Keratinocyte (primary cell): ENCODE data around the gene PDZRN4. TPM values are rescaled to one million over a fixed set of nuclear protein-coding genes. Genes with fewer than 3 reads are reported as not detected.

Source experiments
- DNase-seq: peaks from one replicate; pipeline ENCODE4 v3.0.0-alpha.2; 2011; ENCODE audit warnings: low read depth, missing footprints, low spot score
- FAIRE-seq: peaks from 2 replicates; lab custom pipeline; 2011; peaks lifted over from hg19 to GRCh38; lab: Jason Lieb, UNC
- H2AFZ ChIP-seq: 2 replicates; pipeline ENCODE4 v1.6.0; 2012; ENCODE audit warnings: low read length, control low read depth, inconsistent platforms; ENCODE audit not compliant: control insufficient read depth
- H3K27ac ChIP-seq: 2 replicates; pipeline ENCODE4 v1.5.1; 2011; ENCODE audit warnings: low read length; ENCODE audit not compliant: control insufficient read depth, insufficient read depth
- H3K27me3 ChIP-seq: 3 replicates; pipeline ENCODE4 v1.6.0; 2011; ENCODE audit warnings: low read length; ENCODE audit not compliant: control insufficient read depth, insufficient read depth; ENCODE audit errors: extremely low read depth
- H3K36me3 ChIP-seq, 2 experiments: 2 replicates in 1 of 2; 3 replicates in 1 of 2; pipeline ENCODE4 v1.5.1; 2011; ENCODE audit warnings: low read length in 2 of 2, mild to moderate bottlenecking in 1 of 2; ENCODE audit not compliant: control insufficient read depth in 2 of 2, insufficient read depth in 2 of 2; ENCODE audit errors: extremely low read depth in 1 of 2
- H3K4me1 ChIP-seq: 3 replicates; pipeline ENCODE4 v1.5.1; 2011; ENCODE audit warnings: low read length; ENCODE audit not compliant: control insufficient read depth, insufficient read depth; ENCODE audit errors: extremely low read depth
- H3K4me2 ChIP-seq: 3 replicates; pipeline ENCODE4 v1.6.0; 2011; ENCODE audit warnings: low read depth, low read length; ENCODE audit not compliant: control insufficient read depth, insufficient read depth; ENCODE audit errors: extremely low read depth
- H3K4me3 ChIP-seq, 3 experiments: fragments of 200-600 bp in 1 of 3; sonication (generic) in 1 of 3; 2 replicates in 2 of 3; 3 replicates in 1 of 3; pipeline ENCODE4 v1.5.1; 2011 to 2016; ENCODE audit warnings: low read length in 3 of 3, mild to moderate bottlenecking in 3 of 3, control low read depth in 2 of 3, inconsistent platforms in 1 of 3, low read depth in 1 of 3, mixed read lengths in 1 of 3, mixed run types in 1 of 3, moderate library complexity in 1 of 3; ENCODE audit not compliant: control insufficient read depth in 2 of 3, insufficient read depth in 2 of 3; ENCODE audit errors: extremely low read depth in 1 of 3
- H3K79me2 ChIP-seq: 2 replicates; pipeline ENCODE4 v1.6.0; 2012; ENCODE audit warnings: low read length; ENCODE audit not compliant: control insufficient read depth, insufficient read depth
- H3K9ac ChIP-seq: 3 replicates; pipeline ENCODE4 v1.6.0; 2011; ENCODE audit warnings: low read length; ENCODE audit not compliant: control insufficient read depth, insufficient read depth; ENCODE audit errors: extremely low read depth
- H3K9me1 ChIP-seq: 3 replicates; pipeline ENCODE4 v1.6.0; 2011; ENCODE audit warnings: low read length; ENCODE audit not compliant: control insufficient read depth, insufficient read depth; ENCODE audit errors: extremely low read depth
- H3K9me3 ChIP-seq: 2 replicates; pipeline ENCODE4 v1.5.1; 2012; ENCODE audit warnings: low read depth, low read length; ENCODE audit not compliant: control insufficient read depth
- H4K20me1 ChIP-seq: 3 replicates; pipeline ENCODE4 v1.6.0; 2011; ENCODE audit warnings: low read length; ENCODE audit not compliant: control insufficient read depth, insufficient read depth; ENCODE audit errors: extremely low read depth
- CTCF ChIP-seq, 3 experiments: IDR thresholded peaks in 1 of 3; conservative IDR thresholded peaks in 1 of 3; optimal IDR thresholded peaks in 1 of 3; 2 replicates in 2 of 3; 3 replicates in 1 of 3; pipeline versions ENCODE3 to v1.5.1; 2011; ENCODE audit warnings: low read length in 3 of 3, mild to moderate bottlenecking in 3 of 3, moderate library complexity in 2 of 3, control low read depth in 1 of 3, inconsistent platforms in 1 of 3; ENCODE audit not compliant: insufficient read depth in 2 of 3; ENCODE audit errors: extremely low read depth in 1 of 3
- EZH2 ChIP-seq: IDR thresholded peaks from one replicate; pipeline ENCODE4 v1.6.1; 2012; ENCODE audit warnings: inconsistent platforms, mild to moderate bottlenecking, low read length, moderate library complexity
- dilution Hi-C: fragments of 300-500 bp; cut with MboI; formaldehyde crosslinking; loops from one replicate; pipeline ENCODE4 v1.7.0; 2020; ENCODE audit warnings: low sequenced_read_pairs; ENCODE audit not compliant: extremely low pct_ligation_motif_present
- polyA plus RNA-seq, 5 experiments: library from polyadenylated mRNA; depleted of rRNA in 3 of 5; stranded (reverse) in 3 of 5; stranded (forward) in 1 of 5; unstranded in 1 of 5; fragments of >200 nt; gene quantifications; 1 replicate in 1 of 5; 2 replicates in 3 of 5; 3 replicates in 1 of 5; pipeline versions ENCODE4 v1.2.1 to v1.2.3, GENCODE V29; 2011 to 2012; ENCODE audit warnings: missing spikeins in 2 of 5, low read depth in 1 of 5, low replicate concordance in 1 of 5

PDZRN4 gene
- polyA plus RNA-seq, 1 donor (not counting 4 experiments of a cell fraction or from before 2014, with no cell fraction given), result not detected

- Histone ChIP-seq H3K9me1 (no peaks in the 10 kb centered on the region), H3K9me3 (no peaks in the 10 kb centered on the region), H2AFZ (no peak overlapping the region), H3K27ac (no peak overlapping the region), H3K79me2 (no peaks in the 10 kb centered on the region), H3K4me3 (no peak overlapping the region), H4K20me1 (no peaks in the 10 kb centered on the region), H3K36me3 (no peaks in the 10 kb centered on the region), H3K4me1 (no peaks in the 10 kb centered on the region), H3K4me2 (no peak overlapping the region), H3K27me3 (no peaks in the 10 kb centered on the region), H3K9ac (no peak overlapping the region)
- dilution Hi-C loops, result no loop called here
- no peak for FAIRE-seq
- no peak for DNase-seq
- TF ChIP-seq CTCF (optimal IDR thresholded peaks at IDR 0.05 in 1 of 3, IDR thresholded peaks at IDR 0.05 in 1 of 3, conservative IDR thresholded peaks at IDR 0.05 in 1 of 3; ENCODE audit: extremely low read depth in 1 of 3, insufficient read depth in 2 of 3, low read length in 3 of 3), result no peak
- TF ChIP-seq EZH2, result no peak
These were observed 214.7 kb downstream of the PDZRN4 start for GRCh38 chr12:41402801-41403200.

GRCh38 chr12:41407232-41407799 is 219.2 kb downstream of the PDZRN4 start:
- Histone ChIP-seq H3K9me3 (no peaks in the 10 kb centered on the region), H3K4me2 (no peak overlapping the region), H3K36me3 (no peaks in the 10 kb centered on the region), H3K4me3 (no peak overlapping the region), H4K20me1 (no peaks in the 10 kb centered on the region), H3K9ac (no peak overlapping the region), H3K27ac (no peak overlapping the region), H2AFZ (no peak overlapping the region), H3K27me3 (no peaks in the 10 kb centered on the region), H3K9me1 (no peaks in the 10 kb centered on the region), H3K79me2 (no peaks in the 10 kb centered on the region), H3K4me1 (no peaks in the 10 kb centered on the region)
- TF ChIP-seq EZH2 (no peak), CTCF (optimal IDR thresholded peaks at IDR 0.05 in 1 of 3, IDR thresholded peaks at IDR 0.05 in 1 of 3, conservative IDR thresholded peaks at IDR 0.05 in 1 of 3; ENCODE audit: extremely low read depth in 1 of 3, insufficient read depth in 2 of 3, low read length in 3 of 3) (no peak)
- no peak for DNase-seq
- dilution Hi-C loops, result no loop called here
- no peak for FAIRE-seq
